Stimulated activated CD8-positive, alpha-beta memory T cell treated with anti-CD3 and anti-CD28 coated beads, Interleukin-4, amount 100 ng/mL, for 48 hours (primary cell): ENCODE data around the gene ULK2.
"Not testable (repeated sequence)": the region's sequence is repeated elsewhere in the genome, so short reads cannot be mapped to it uniquely, and the experiment has no call there.

Experiments used
- DNase-seq: peaks from one replicate; pipeline ENCODE4 v3.0.0-alpha.2; 2020

The ULK2 gene

DNA sequence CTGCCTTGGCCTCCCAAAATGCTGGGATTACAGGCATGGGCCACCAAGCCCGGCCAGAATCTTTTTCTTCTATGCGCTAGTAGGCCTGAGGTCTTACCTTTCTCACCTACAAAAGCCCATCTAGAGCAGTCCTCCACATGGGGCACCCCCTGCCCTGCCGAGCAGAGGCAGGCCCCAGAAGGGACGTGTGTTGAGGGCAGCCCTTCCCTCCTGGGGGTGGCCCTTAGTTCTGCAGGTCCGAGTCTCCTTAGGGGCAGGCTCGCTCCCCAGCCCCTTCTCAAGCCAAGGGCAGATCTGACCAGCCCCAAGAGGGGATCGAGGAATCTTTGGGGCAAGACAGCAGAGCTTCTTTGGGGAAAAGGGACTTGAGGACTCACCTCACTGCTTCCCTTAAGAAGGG is 101.7 kb downstream of the ULK2 start:
- DNase-seq: no peak

- DNase-seq: not testable (repeated sequence)
Measured at GRCh38 chr17:19763991-19764390, 103.7 kb downstream of the ULK2 start.

DNA sequence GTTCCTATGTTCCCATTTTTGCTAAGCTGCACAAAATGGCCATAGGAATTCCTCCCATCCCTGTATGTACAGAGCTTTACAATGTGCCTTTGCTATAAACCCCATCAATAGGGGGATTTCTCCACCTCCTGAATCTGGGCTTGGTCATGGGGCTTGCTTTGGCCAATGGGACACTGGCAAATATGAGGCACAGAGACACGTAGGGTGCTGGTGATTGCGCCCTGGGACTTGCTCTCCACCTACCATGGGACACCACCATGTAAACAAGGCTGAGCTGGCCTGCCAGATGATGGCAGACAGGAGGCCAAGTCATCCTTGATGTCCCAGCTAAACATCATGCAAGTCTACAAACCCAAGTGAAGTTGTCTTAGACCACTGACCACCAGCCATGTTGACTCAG is 104.3 kb downstream of the ULK2 start:
- no peak for DNase-seq

DNA sequence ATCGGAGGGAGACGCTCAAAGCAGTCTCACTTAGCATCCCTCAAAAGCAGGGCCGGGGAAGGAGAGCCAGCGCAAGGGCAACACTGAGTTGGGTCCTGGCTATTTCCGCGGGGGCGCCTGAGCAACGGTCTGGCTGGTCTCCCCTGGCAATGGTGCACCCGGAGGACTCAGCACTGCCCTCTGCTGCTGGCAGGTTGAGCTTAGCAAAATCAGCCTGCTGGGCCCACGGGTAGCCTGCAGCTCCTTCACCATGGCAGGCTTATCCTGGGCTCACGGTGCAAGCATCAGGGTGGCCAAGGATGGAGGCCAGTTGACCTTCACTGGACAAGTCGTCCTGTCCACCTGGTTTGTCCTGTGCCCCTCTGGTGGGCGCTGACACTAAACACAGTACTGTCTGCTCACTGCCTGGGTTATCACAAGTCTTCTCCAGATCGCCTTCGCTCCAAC is 105.2 kb downstream of the ULK2 start:
- DNase-seq: peak; percentile 73

DNA sequence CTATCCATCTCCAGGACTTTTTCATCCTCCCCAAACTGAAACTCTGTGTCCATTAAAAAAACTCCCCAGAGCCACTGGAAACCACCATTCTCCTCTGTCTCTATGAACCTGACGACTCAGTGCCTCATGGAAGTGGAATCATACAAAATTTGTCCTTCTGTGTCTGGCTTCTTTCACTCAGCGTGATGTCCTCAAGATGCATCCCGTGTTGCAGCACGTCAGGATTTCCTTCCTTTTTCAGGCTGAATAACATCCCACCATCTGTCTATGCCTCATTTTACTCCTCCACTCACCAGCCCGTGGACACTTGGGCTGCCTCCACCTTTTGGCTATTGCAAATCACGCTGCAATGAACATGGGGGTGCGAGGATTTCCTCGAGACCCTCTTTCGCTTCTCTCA is 107.0 kb downstream of the ULK2 start:
- no peak for DNase-seq

- DNase-seq: no peak
Measured at GRCh38 chr17:19759568-19760549, 107.9 kb downstream of the ULK2 start.

DNA sequence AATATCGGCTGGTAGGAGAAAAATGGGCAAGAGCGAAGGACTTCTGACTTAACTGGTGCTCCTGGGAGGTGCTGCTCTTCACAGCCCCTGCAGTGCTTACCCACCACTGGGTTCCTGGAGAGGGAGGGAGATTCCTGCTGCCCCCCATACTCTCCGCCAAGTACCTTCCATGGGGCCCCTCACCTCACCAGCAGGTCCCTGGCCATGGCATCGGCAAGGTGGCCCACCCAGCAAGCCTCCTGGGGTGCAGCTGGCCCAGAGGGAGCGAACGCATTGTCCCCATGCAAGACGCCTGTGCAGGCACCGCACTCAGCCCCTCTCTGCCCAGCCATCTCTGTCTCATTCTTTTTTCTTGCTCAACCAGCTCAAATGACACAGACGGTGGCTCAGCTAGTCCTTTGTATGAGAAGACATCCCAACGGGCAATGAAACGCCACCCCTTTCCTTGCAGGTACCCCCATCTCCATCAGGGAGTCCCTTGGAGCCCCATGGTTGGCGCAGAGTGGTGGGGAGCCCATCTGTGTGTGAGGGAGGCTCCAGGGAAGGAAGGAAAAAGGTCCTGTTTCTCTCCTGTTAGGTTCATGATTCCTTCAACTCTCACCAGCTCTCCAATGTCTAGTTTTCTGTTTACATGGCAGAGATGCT is 110.1 kb downstream of the ULK2 start:
- DNase-seq: no peak

DNA sequence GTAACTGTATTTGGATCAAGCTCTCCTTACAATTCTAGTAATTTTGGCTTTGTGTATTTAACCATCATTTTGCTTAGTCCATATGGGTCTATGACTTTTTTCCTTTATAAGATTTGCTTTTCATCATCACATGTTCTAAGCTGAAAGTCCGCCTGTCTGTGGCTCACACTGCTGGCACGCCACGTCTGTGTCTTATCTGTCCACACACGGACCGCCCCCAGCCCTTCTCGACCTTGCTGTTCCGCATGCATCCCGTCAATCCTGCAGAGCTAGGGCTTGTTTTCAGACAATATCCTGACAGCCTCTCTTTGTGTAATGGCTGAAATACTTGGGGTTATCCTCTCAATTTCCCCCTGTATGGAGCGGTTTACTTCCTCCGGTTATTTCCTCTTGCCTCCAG is 111.2 kb downstream of the ULK2 start:
- DNase-seq: no peak

DNA sequence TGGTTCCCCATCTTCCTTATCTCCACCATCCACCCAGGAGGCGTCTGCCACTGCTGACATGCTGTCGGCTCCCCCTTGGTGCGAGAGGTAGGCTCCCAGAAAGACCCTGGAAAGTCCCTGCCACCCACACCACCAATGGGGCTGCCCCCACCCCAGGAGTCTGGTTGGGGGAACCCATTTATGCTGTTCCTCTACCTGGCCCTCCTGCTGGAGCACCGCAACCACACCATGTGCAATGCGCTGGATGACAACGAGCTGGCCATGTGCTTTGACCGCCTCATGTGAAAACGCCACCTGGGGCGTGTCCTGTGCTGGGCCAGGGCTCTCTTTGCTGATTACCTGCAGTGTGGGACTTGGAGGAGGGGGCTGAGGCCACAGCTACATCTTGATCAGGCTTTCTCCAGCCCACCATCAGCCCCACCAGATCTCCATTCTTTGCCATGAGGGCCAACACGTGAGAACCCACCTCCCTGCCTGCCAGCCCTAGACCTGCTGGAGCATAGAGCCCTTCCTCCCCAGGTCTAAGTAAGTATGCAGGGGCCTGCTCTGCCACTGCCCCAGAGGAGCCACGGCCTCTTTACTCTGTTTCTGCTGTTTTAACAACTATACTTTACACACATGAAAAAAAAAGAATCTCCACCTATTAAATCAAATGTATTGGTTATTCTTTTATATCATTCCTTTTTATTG is 111.8 kb downstream of the ULK2 start:
- no peak for DNase-seq

DNA sequence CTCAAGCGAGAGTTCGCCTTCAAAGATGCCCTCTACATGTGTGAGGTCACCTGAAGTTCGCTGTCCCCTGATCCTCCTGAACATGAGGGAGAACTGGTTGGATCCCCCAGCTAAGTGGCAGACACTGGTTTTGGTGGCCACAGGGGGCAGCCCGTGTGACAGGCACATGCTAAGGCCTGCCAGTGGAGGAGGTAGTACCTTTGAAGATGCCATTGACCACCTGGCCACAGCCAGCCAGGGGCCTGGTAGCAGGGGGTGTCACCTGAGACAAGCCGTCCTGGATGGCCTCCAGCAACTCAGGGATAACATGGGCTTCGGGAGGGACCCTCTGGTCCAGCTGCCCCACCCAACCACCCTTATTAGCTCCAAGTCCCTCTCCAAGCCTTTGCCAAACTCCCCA is 112.3 kb downstream of the ULK2 start:
- DNase-seq: no peak

- DNase-seq: no peak
Measured at GRCh38 chr17:19753661-19754463, 113.9 kb downstream of the ULK2 start.

DNA sequence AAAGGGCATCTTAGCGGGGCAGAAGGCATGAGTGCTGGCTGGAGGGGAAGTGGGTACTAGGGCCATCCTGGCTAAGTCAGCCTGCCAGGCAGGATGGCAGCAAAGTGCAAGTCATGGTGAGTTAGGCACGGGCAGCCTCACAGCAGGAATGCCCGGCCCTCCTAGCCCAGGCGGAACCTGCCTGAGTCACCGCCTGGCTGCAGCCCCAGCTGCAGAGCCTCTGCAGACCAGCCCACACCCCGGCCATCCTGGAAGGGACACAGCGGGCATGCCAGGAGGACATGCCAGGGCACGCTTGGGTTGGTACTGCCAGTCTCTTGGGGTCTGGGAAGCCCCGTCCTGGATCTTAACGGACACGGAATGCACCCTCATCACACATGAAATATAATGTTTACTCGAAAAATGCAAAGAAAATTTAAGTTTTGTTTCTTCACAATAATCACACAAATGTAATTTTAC is 114.7 kb downstream of the ULK2 start:
- no peak for DNase-seq

DNA sequence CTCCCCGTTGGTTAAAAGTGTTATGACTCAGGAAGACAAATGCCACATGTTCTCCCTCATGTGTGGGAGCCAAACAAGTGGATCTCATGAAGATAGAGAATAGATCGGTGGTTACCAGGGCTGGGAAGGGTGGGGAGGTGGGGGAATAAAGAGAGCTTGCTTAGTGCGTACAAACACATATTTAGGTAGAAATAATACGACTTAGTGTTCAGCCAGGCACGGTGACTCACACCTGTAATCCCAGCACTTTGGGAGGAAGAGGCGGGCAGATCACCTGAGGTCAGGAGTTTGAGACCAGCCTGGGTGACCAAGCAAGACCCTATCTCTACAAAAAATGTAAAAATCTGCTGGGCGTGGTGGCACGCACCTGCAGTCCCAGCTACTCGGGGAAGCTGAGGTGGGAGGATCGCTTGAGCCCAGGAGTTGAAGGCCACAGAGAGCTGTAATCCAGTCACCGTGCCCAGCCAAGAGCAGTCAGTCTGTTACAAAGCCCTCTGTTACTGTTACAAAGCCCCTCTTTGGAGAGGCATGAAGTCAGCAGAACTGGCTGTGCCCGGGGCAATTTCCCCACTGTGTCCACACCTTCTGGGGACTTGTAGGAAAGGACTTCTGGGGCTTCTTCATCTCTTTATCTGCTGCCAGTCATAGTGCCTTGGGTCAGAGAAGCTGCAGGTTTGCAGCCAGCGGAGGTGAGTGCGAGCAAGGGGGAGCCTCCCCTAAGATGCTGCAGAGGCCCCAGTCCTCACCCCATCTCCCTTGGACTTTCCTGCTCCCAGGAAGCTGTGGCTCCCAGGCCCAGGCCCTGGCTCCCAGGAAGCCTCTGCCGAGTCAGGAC is 115.3 kb downstream of the ULK2 start:
- no peak for DNase-seq

GRCh38 chr17:19750835-19751234 is 116.9 kb downstream of the ULK2 start:
- DNase-seq: no peak

DNA sequence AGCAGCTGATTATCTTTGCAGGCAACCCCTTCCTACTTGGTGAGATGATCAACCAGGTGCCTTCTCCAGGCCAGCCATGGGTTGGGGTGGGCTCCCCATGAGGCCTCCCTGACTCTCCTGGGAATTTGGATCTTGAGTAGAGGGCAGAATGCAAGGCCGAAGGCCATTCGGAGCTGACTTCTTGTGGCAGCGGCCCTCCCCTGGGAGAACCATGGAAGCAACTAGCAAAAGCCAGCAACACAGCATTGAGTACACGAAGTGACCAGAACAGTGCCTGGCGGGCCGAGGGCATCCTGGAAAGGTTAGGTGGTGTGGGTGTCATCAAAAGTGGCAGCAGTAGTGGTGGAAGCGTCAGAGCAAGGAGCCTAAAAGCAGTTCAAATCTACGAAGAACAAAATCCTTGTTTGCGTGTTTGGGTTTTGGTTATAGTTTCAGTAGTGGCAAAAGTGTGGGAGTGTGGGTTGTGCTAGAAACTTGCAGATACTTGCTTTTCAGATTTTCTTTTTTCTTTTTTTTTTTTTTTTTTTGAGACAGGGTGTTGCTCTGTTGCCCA is 117.6 kb downstream of the ULK2 start:
- DNase-seq: no peak

DNA sequence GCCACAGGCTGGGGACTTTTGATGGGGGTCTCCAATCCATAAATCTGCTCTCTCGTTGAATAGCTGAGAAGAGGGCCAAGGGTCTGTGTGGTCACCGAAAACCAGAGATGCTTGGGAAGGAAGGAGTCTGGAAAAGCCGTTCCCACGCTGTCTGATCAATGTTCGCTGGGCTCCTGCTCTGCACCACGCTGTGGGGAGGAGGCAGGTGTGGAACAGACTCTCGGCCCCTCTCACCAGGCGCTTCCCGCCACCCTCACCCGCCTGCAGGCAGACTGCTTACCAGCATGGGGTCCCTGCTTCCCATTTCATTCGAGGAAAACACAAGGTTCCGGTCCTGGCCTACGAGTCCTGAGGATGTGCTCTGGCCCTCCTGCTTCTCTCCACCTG is 118.9 kb downstream of the ULK2 start:
- DNase-seq: no peak

GRCh38 chr17:19747829-19748806 is 119.6 kb downstream of the ULK2 start, which contains the start of gene ALDH3A1:
ALDH3A1 (minus strand) TSS chr17:19748298; CDS start chr17:19745129, 3,169 bp downstream.
- no peak for DNase-seq

DNA sequence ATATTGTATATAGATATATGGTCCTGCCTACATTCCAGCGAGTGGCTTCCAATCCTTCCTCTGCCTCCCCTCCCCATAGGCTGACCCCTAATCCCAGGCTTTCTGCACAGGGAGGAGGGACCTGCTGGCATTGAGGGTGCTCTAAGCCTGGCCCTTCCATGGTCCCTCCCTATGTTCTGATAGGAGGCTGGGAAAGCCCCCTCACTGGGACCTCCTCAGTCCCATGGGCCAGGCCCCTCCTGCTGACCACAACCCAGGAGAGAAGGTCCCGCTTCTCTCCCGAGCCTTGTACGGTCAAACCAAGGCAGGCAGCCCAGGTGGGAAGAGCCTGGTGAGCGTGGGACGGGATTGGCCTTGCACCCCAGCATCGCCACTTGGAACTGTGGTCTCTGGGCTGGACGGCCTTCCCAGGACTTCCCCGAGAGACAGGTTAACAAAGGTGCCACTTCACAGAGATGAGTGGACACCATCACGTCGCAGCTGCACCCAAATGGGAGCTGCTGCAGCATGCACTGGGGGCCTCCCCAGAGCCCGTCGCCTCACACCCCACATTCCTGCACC is 120.5 kb downstream of the ULK2 start:
- no peak for DNase-seq

- DNase-seq: no peak
Measured at GRCh38 chr17:19746517-19746916, 121.2 kb downstream of the ULK2 start.
